WERI-Rb-1 (cell line): Measurements from ENCODE around the gene CYB561D2.

Source experiments
- DNase-seq: peaks from one replicate; pipeline ENCODE4 v3.0.0-alpha.2; 2020
- H3K27ac ChIP-seq: fragments of 250-450 bp; sonication (Bioruptor Pico); 2 replicates; pipeline ENCODE4 v1.5.1; 2020; ENCODE audit warnings: mild to moderate bottlenecking, moderate library complexity
- H3K27me3 ChIP-seq: fragments of 250-450 bp; sonication (Bioruptor Pico); 2 replicates; pipeline ENCODE4 v1.5.1; 2021; ENCODE audit warnings: mild to moderate bottlenecking, low read depth, moderate library complexity; ENCODE audit not compliant: insufficient read depth, severe bottlenecking
- H3K36me3 ChIP-seq: fragments of 250-450 bp; sonication (Bioruptor Pico); 2 replicates; pipeline ENCODE4 v1.5.1; 2020; ENCODE audit warnings: mild to moderate bottlenecking, moderate library complexity
- H3K4me3 ChIP-seq: 2 replicates; pipeline ENCODE4 v1.5.1; 2011; ENCODE audit warnings: low read depth, mild to moderate bottlenecking, control low read depth, low read length
- H3K9me3 ChIP-seq: fragments of 250-450 bp; sonication (Bioruptor Pico); 2 replicates; pipeline ENCODE4 v1.5.1; 2021; ENCODE audit warnings: mild to moderate bottlenecking, moderate library complexity; ENCODE audit not compliant: severe bottlenecking
- CTCF ChIP-seq: IDR thresholded peaks from 2 replicates; pipeline ENCODE4 v1.5.1; 2011; ENCODE audit warnings: low read depth, mild to moderate bottlenecking, control low read depth, inconsistent platforms, low read length

Gene CYB561D2

GRCh38 chr3:50395070-50395860 lies 44.6 kb downstream of the CYB561D2 start:
- no peak for DNase-seq

GRCh38 chr3:50396502-50396901 lies 45.8 kb downstream of the CYB561D2 start:
- no peak for DNase-seq
- no peaks in the 10 kb centered on the region for H3K36me3 ChIP-seq
- H3K4me3 ChIP-seq = no peak overlapping the region
- H3K27me3 ChIP-seq = no peaks in the 10 kb centered on the region
- H3K9me3 ChIP-seq = no peaks in the 10 kb centered on the region
- no peak for TF ChIP-seq CTCF
- no peak overlapping the region for H3K27ac ChIP-seq

More at GRCh38 chr3:50395070-50395860, 44.6 kb downstream of the CYB561D2 start:
- H3K27me3 ChIP-seq = no peaks in the 10 kb centered on the region
- no peaks in the 10 kb centered on the region for H3K9me3 ChIP-seq
- H3K36me3 ChIP-seq = no peaks in the 10 kb centered on the region
- no peak for TF ChIP-seq CTCF
- no peak overlapping the region for H3K4me3 ChIP-seq
- H3K27ac ChIP-seq = no peak overlapping the region

GRCh38 chr3:50401978-50402595 lies 51.4 kb downstream of the CYB561D2 start:
- no peak overlapping the region for H3K27ac ChIP-seq
- no peaks in the 10 kb centered on the region for H3K27me3 ChIP-seq
- H3K9me3 ChIP-seq = no peaks in the 10 kb centered on the region
- H3K36me3 ChIP-seq = no peaks in the 10 kb centered on the region
- no peak for TF ChIP-seq CTCF
- DNase-seq = no peak
- H3K4me3 ChIP-seq = no peak overlapping the region
